Nephron (organoid): ENCODE results near the gene PSMG3.

Experiments
- H3K27ac Mint-ChIP-seq, 3 experiments: 2 replicates each; pipeline ENCODE4 v1.8.0; 2020; ENCODE audit warnings: mixed read lengths in 3 of 3, mild to moderate bottlenecking in 2 of 3, moderate library complexity in 1 of 3
- H3K27me3 Mint-ChIP-seq: 2 replicates; pipeline ENCODE4 v1.8.0; 2021; ENCODE audit warnings: low read depth, mild to moderate bottlenecking, moderate library complexity, mixed read lengths
- H3K36me3 Mint-ChIP-seq: 2 replicates; pipeline ENCODE4 v1.8.0; 2020; ENCODE audit warnings: low read depth, mixed read lengths
- H3K4me1 Mint-ChIP-seq: 2 replicates; pipeline ENCODE4 v1.8.0; 2020; ENCODE audit warnings: mixed read lengths
- H3K4me3 Mint-ChIP-seq, 3 experiments: 2 replicates each; pipeline ENCODE4 v1.8.0; 2020; ENCODE audit warnings: mild to moderate bottlenecking in 3 of 3, mixed read lengths in 3 of 3, moderate library complexity in 2 of 3
- H3K9me3 Mint-ChIP-seq: 2 replicates; pipeline ENCODE4 v1.8.0; 2020; ENCODE audit warnings: mixed read lengths
- TF ChIP-seq, protein P1 (sequence below), 3 experiments: fragments of 200-600 bp; sonication (generic); IDR thresholded peaks; one replicate each; pipeline ENCODE4 v1.5.0; 2021; ENCODE audit warnings: antibody characterized with exemption in 3 of 3; ENCODE audit not compliant: unreplicated experiment in 3 of 3

PSMG3 gene

DNA sequence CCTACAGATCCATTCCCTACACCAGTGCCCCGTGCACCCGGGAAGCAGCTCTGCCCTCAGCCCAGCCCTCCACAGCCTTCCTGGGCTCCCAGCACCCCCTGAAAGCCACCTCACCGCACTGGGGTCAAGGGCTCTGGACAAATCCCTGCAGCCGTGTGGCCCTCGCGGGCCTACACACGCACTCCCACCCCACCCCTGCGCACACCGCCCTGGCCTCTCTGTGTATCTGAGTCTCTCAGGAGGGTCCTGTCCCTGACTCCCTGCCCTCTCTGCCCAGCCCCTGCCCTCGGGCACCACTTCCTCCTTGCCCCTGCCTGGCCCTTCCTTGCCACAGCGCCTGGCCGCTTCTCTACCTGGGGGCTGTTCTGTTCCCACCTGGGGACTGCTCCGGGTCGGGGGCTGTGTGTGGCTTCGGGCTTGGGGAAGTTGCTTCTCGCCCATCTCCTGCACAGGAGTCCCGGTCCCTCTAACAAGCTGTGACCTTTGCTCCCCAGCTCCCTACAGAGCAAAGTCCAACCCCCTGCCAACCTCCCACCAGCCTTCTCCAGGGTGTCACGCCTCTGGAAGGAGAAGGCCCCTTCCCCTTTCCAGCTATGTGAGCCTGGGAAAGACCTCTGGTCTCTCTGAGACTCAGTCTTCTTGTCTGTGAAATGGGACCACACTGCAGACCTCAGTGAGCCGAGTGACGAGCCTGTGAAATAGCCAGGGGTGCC, 15.3 kb downstream of the PSMG3 start:
- peaks cover 20% of the 10 kb centered on the region for H3K27me3 Mint-ChIP-seq
- H3K4me3 Mint-ChIP-seq, result peak overlapping the region in 1 of 3 experiments; percentile 35
- no peaks in the 10 kb centered on the region for H3K36me3 Mint-ChIP-seq
- peaks cover 7% of the 10 kb centered on the region for H3K4me1 Mint-ChIP-seq
- H3K9me3 Mint-ChIP-seq, result no peaks in the 10 kb centered on the region
- TF ChIP-seq, protein P1, sequence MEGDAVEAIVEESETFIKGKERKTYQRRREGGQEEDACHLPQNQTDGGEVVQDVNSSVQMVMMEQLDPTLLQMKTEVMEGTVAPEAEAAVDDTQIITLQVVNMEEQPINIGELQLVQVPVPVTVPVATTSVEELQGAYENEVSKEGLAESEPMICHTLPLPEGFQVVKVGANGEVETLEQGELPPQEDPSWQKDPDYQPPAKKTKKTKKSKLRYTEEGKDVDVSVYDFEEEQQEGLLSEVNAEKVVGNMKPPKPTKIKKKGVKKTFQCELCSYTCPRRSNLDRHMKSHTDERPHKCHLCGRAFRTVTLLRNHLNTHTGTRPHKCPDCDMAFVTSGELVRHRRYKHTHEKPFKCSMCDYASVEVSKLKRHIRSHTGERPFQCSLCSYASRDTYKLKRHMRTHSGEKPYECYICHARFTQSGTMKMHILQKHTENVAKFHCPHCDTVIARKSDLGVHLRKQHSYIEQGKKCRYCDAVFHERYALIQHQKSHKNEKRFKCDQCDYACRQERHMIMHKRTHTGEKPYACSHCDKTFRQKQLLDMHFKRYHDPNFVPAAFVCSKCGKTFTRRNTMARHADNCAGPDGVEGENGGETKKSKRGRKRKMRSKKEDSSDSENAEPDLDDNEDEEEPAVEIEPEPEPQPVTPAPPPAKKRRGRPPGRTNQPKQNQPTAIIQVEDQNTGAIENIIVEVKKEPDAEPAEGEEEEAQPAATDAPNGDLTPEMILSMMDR (IDR thresholded peaks at IDR 0.05; ENCODE audit: unreplicated experiment in 3 of 3), result no peak
- H3K27ac Mint-ChIP-seq, result no peak overlapping the region

DNA sequence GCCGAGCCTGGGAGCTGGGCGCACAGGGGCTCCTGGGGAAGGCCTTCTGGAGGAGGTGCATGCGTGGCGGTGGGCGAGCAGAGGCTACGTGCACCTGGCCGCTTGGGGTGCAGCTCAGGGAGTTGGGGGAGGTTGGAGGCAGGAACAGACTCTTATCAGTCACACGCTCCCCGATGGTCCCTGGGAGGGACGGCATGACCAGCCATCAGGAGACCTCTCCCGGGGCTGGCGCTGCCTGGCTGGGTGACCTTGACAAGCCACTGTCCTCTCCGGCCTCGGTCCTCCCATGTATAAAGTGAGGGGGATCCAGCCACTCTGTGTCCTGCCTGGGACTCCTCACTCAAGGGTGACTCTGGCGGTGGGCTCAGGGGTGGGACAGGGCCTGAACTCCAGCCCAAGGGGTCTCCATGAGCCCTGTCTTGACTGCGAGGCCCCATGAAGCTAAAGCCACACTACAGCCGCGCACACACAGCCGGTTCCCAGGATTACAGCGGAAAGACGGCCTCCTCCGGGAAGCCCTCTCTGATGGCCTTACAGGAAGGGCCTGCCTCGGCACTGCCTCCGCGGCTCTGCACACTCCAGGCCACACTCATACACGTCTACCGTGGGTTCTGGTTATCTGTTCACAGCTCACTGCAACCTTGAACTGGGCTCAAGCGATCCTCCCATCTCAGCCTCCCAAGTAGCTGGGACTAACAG, 16.2 kb downstream of the PSMG3 start:
- TF ChIP-seq, protein P1 (IDR thresholded peaks at IDR 0.05; ENCODE audit: unreplicated experiment in 3 of 3), result no peak

DNA sequence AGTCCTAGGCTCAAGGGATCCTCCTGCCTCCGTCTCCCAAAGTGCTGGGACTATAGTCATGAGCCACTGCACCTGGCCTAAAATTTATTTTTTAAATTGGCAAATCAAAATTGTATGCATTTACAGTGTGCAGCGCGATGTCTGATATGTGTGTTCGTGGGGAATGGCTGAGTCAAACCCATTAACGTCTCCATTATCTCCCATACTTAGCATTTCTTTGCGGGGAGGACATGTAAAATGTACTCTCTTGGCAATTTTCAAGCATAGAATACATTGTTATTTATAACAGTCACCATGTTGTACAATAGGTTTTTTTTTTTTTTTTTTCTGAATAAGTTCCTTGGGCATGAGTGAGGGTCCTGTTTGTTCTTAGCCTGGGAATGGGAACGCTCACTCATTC, 17.6 kb downstream of the PSMG3 start:
- H3K27ac Mint-ChIP-seq, result peak overlapping the region in 1 of 3 experiments; percentile 8
- TF ChIP-seq, protein P1 (IDR thresholded peaks at IDR 0.05; ENCODE audit: unreplicated experiment in 3 of 3), result no peak
- H3K4me3 Mint-ChIP-seq, result no peak overlapping the region
- no peaks in the 10 kb centered on the region for H3K36me3 Mint-ChIP-seq
- H3K4me1 Mint-ChIP-seq, result peaks cover 7% of the 10 kb centered on the region
- H3K9me3 Mint-ChIP-seq, result no peaks in the 10 kb centered on the region
- H3K27me3 Mint-ChIP-seq, result peaks cover 20% of the 10 kb centered on the region

More for the DNA sequence above, 16.2 kb downstream of the PSMG3 start:
- H3K9me3 Mint-ChIP-seq, result no peaks in the 10 kb centered on the region
- no peak overlapping the region for H3K27ac Mint-ChIP-seq
- peaks cover 7% of the 10 kb centered on the region for H3K4me1 Mint-ChIP-seq
- H3K27me3 Mint-ChIP-seq, result peaks cover 20% of the 10 kb centered on the region
- no peak overlapping the region for H3K4me3 Mint-ChIP-seq
- H3K36me3 Mint-ChIP-seq, result no peaks in the 10 kb centered on the region

DNA sequence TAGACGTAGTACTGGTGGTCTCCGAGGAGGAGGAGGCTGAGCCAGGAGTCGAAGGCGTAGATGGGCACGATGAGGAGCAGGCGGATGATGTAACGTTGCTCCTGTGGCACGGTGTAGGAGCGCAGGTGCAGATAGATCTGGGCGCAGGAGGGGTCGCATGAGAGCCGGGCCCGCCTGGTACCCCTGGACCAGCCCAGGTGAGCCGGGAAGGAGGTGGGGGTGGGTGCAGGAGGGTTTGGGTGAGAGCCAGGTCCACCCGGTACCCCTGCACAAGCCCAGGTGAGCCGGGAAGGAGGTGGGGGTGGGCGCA, 19.0 kb downstream of the PSMG3 start:
- TF ChIP-seq, protein P1 (IDR thresholded peaks at IDR 0.05; ENCODE audit: unreplicated experiment in 3 of 3), result no peak
- Mint-ChIP-seq H3K36me3 (no peaks in the 10 kb centered on the region), H3K27ac (no peak overlapping the region), H3K4me3 (no peak overlapping the region), H3K9me3 (no peaks in the 10 kb centered on the region), H3K27me3 (peaks cover 15% of the 10 kb centered on the region), H3K4me1 (peaks cover under 1% of the 10 kb centered on the region)

DNA sequence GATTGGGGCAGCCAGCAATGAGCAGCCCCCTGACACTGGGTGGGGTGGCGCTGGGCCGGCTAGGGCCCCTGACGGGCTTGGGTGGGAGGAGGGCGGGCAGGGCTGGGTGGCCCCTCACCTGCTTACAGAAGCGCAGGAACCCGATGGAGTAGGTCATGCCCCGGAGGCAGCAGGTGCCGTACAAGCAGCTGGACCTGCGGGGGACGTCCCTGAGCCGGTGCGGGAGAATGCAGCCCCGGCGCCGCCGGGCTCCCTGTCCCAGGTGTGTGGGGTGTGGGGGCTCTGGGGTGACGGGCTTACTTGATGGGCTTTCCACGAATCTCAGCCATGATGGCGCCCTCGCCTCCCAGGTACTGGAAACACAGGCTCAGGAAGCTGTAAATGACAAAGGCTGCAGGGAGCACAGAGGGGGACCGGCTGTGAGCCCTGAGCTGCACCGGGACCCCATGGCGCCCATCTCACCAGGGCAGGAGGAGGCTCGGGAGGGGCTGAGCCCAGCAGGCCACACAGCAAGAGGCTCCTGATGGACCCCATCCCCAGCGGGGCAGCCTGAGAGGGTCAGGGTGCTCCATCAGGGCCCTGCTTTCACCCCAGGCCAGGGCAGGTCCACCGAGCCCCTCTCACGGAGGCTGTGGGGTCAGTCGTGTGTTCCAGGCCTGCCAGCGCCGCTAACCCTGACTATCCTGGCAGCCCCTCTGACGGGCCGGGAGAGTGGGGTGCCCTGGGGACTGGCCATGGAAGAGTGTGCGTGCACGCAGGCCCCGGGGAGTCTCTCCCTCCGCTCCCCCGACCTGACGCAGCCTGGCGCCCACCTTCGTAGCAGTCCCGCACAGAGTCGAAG, 19.6 kb downstream of the PSMG3 start:
- TF ChIP-seq, protein P1 (IDR thresholded peaks at IDR 0.05; ENCODE audit: unreplicated experiment in 3 of 3), result no peak

More for the DNA sequence above, 19.6 kb downstream of the PSMG3 start:
- peaks cover 15% of the 10 kb centered on the region for H3K27me3 Mint-ChIP-seq
- H3K36me3 Mint-ChIP-seq, result no peaks in the 10 kb centered on the region
- H3K9me3 Mint-ChIP-seq, result no peaks in the 10 kb centered on the region
- H3K4me3 Mint-ChIP-seq, result no peak overlapping the region
- H3K27ac Mint-ChIP-seq, result no peak overlapping the region
- no peaks in the 10 kb centered on the region for H3K4me1 Mint-ChIP-seq
